Measurements from ENCODE around the gene MAML2. TPM values are rescaled to one million over a fixed set of nuclear protein-coding genes. Genes with fewer than 3 reads are reported as not detected.

MAML2 gene
- polyA plus RNA-seq, 1 of the 3 experiments (the other 2 are of a cell fraction): 20.1 TPM

- H2AFZ ChIP-seq (ENCODE audit: low read depth): no peak overlapping the region
- ChIA-PET POLR2A (no interaction called here), CTCF (interaction anchor here (0.6 kb wide), 2 partner anchors 460 to 509 kb away, joined by 3 read pairs; no protein-coding TSS in a partner anchor)
- no peak for DNase-seq
- H3K79me2 ChIP-seq (ENCODE audit: insufficient read depth): peaks cover 81% of the 10 kb centered on the region
- H3K9me2 ChIP-seq: no peaks in the 10 kb centered on the region
- no peaks in the 10 kb centered on the region for H4K20me1 ChIP-seq (ENCODE audit: insufficient read depth)
- peak overlapping the region; percentile 83; the same call in 1 of the 2 replicates for H3K4me2 ChIP-seq
- H3K9ac ChIP-seq: peak overlapping the region; percentile 84; the same call in 1 of the 2 replicates
- TF ChIP-seq SMC3 (IDR thresholded peaks at IDR 0.05; ENCODE audit: low read depth, low read length) (no peak), FOSL2 (IDR thresholded peaks at IDR 0.05; ENCODE audit: borderline replicate concordance, low read depth) (peak; percentile 11; the same call in 1 of the 2 replicates)
- no peaks in the 10 kb centered on the region for H3K36me3 ChIP-seq (replicated peaks in 1 of 2; ENCODE audit: control insufficient read depth in 1 of 2, insufficient read depth in 2 of 2, low read length in 1 of 2)
- WGBS (ENCODE audit: low lambda C conversion rate): 89% methylated on average over 2 of the region's 2 CpGs
- H3K27ac ChIP-seq (ENCODE audit: low read depth in 2 of 2, low read length in 1 of 2): peak overlapping the region; percentile 87 to 100; a peak in 3 of 4 replicates
- H3K4me3 ChIP-seq (ENCODE audit: low read depth in 2 of 2, low read length in 1 of 2): no peak overlapping the region
- no peaks in the 10 kb centered on the region for H3K27me3 ChIP-seq (ENCODE audit: insufficient read depth)
- peaks cover 15 to 82% of the 10 kb centered on the region in 2 experiments for H3K4me1 ChIP-seq (ENCODE audit: control insufficient read depth in 1 of 2, insufficient read depth in 2 of 2, low read depth in 1 of 2, low read length in 1 of 2)
- no peaks in the 10 kb centered on the region for H3K9me3 ChIP-seq
- H3F3A ChIP-seq (replicated peaks; ENCODE audit: insufficient read depth): peaks cover 71% of the 10 kb centered on the region
These were observed 33.9 kb downstream of the MAML2 start for GRCh38 chr11:96309016-96309642.

- Histone ChIP-seq H3K9ac (peak overlapping the region; percentile 84), H3K4me2 (peak overlapping the region; percentile 83), H3K27me3 (ENCODE audit: insufficient read depth) (no peaks in the 10 kb centered on the region), H3K9me3 (no peaks in the 10 kb centered on the region), H3F3A (replicated peaks; ENCODE audit: insufficient read depth) (peaks cover 81% of the 10 kb centered on the region), H3K27ac (ENCODE audit: low read depth in 2 of 2, low read length in 1 of 2) (peak overlapping the region; percentile 87 to 100), H3K4me1 (ENCODE audit: control insufficient read depth in 1 of 2, insufficient read depth in 2 of 2, low read depth in 1 of 2, low read length in 1 of 2) (peaks cover 15 to 82% of the 10 kb centered on the region in 2 experiments), H3K79me2 (ENCODE audit: insufficient read depth) (peaks cover 76% of the 10 kb centered on the region), H3K4me3 (ENCODE audit: low read depth in 2 of 2, low read length in 1 of 2) (peak overlapping the region; percentile 28 to 54; a peak in 3 of 4 replicates), H2AFZ (ENCODE audit: low read depth) (no peak overlapping the region), H3K9me2 (no peaks in the 10 kb centered on the region), H3K36me3 (replicated peaks in 1 of 2; ENCODE audit: control insufficient read depth in 1 of 2, insufficient read depth in 2 of 2, low read length in 1 of 2) (no peaks in the 10 kb centered on the region), H4K20me1 (ENCODE audit: insufficient read depth) (no peaks in the 10 kb centered on the region)
- 6% methylated on average over 3 of the region's 3 CpGs for WGBS (ENCODE audit: low lambda C conversion rate)
- ChIA-PET POLR2A (no interaction called here), CTCF (interaction anchor here (1.1 kb wide), 1 partner anchor 28 kb away, joined by 4 read pairs; no protein-coding TSS in a partner anchor)
- DNase-seq: no peak
- TF ChIP-seq RCOR1 (IDR thresholded peaks at IDR 0.05; ENCODE audit: low read length) (no peak), USF2 (IDR thresholded peaks at IDR 0.05; ENCODE audit: borderline replicate concordance, low read depth, low read length) (no peak), RAD21 (IDR thresholded peaks at IDR 0.05; ENCODE audit: low read length) (no peak), ZBTB33 (IDR thresholded peaks at IDR 0.05; ENCODE audit: borderline replicate concordance, low read depth) (no peak), TEAD4 (IDR thresholded peaks at IDR 0.05; ENCODE audit: borderline replicate concordance, insufficient read depth) (0 out of 2 replicates have a peak, but pooled peaks have one; percentile 20), TCF12 (IDR thresholded peaks at IDR 0.05) (peak; percentile 56; the same call in 1 of the 2 replicates), SIN3A (IDR thresholded peaks at IDR 0.05; ENCODE audit: borderline replicate concordance, low read depth, low read length) (no peak), TAF1 (IDR thresholded peaks at IDR 0.05; ENCODE audit: borderline replicate concordance, low read depth, low read length) (peak; percentile 53; the same call in 1 of the 2 replicates), NFIC (IDR thresholded peaks at IDR 0.05; ENCODE audit: borderline replicate concordance) (peak; percentile 33; the same call in 1 of the 2 replicates), MAX (IDR thresholded peaks at IDR 0.05; ENCODE audit: low read depth) (peak; percentile 77), ELF1 (IDR thresholded peaks at IDR 0.05) (no peak), YY1 (IDR thresholded peaks at IDR 0.05; ENCODE audit: low read depth) (no peak), RFX5 (IDR thresholded peaks at IDR 0.05; ENCODE audit: low read length) (no peak), EZH2phosphoT487 (IDR thresholded peaks at IDR 0.05; ENCODE audit: borderline replicate concordance, low read depth) (no peak), GATA2 (CRISPR knock-in tag; IDR thresholded peaks at IDR 0.05) (no peak), JUND (IDR thresholded peaks at IDR 0.05) (peak; percentile 82), FOSL2 (IDR thresholded peaks at IDR 0.05; ENCODE audit: borderline replicate concordance, low read depth) (peak; percentile 91), POLR2AphosphoS5 (IDR thresholded peaks at IDR 0.05; ENCODE audit: low read depth, low read length) (peak; percentile 46), NRF1 (IDR thresholded peaks at IDR 0.05; ENCODE audit: low read depth, low read length) (peak; percentile 78), FOXJ3 (CRISPR knock-in tag; IDR thresholded peaks at IDR 0.05) (no peak), PBX3 (IDR thresholded peaks at IDR 0.05) (peak; percentile 26; the same call in 1 of the 2 replicates), EP300 (IDR thresholded peaks at IDR 0.05; ENCODE audit: borderline replicate concordance in 1 of 2, low read depth in 1 of 2, low read length in 1 of 2) (peak in 1 of 2 experiments; percentile 29; a peak in 1 of 4 replicates), RXRA (IDR thresholded peaks at IDR 0.05; ENCODE audit: borderline replicate concordance, low read depth) (peak; percentile 38; the same call in 1 of the 2 replicates), SMC3 (IDR thresholded peaks at IDR 0.05; ENCODE audit: low read depth, low read length) (no peak), FOXM1 (IDR thresholded peaks at IDR 0.05; ENCODE audit: low read depth) (no peak)
These were observed 35.2 kb downstream of the MAML2 start for GRCh38 chr11:96307776-96308140.

All from SK-N-SH (cell line).